PFSK-1 (cell line): Measurements from ENCODE around the gene TMEM266.

Experiments
- POLR2AphosphoS5 ChIP-seq: IDR thresholded peaks from 2 replicates; pipeline ENCODE4 v1.6.1; 2012; ENCODE audit warnings: low read depth, mild to moderate bottlenecking, control low read depth, low read length, moderate library complexity
- SIN3A ChIP-seq: IDR thresholded peaks from 2 replicates; pipeline ENCODE4 v1.6.1; 2012; ENCODE audit warnings: mild to moderate bottlenecking, low read length, moderate library complexity, borderline replicate concordance; ENCODE audit not compliant: insufficient read depth
- TAF1 ChIP-seq: IDR thresholded peaks from 2 replicates; pipeline ENCODE4 v1.6.1; 2012; ENCODE audit warnings: low read length, control low read depth, borderline replicate concordance; ENCODE audit not compliant: insufficient read depth
- TF ChIP-seq, protein P1 (sequence below), 2 experiments: IDR thresholded peaks; 2 replicates each; pipeline versions ENCODE4 v1.6.1 to v1.8.0; 2011 to 2012; ENCODE audit warnings: low read depth in 2 of 2, low read length in 2 of 2, control low read depth in 1 of 2, inconsistent platforms in 1 of 2, mild to moderate bottlenecking in 1 of 2, moderate library complexity in 1 of 2; ENCODE audit not compliant: insufficient read depth in 1 of 2

DNA sequence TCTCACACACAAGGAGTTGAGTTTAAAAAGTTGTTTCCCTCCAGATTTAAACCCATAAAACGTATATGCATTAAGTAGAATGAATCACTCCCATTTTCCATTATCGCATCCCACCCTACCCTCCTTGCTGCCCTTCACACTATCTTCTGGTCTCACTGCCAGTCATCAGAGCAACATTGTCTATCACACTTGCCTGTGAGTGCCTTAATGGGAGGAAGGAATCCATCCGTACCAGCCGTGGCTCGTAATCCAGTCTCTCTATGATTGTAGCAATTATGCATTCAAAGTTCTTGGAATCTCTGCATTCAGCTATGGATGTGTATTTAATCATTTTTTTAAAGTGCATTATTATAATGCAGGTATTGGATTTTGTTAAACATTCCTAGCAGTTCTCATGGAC, 1.9 kb downstream of the TMEM266 start:
- no peak for TF ChIP-seq SIN3A
- TF ChIP-seq, protein P1, sequence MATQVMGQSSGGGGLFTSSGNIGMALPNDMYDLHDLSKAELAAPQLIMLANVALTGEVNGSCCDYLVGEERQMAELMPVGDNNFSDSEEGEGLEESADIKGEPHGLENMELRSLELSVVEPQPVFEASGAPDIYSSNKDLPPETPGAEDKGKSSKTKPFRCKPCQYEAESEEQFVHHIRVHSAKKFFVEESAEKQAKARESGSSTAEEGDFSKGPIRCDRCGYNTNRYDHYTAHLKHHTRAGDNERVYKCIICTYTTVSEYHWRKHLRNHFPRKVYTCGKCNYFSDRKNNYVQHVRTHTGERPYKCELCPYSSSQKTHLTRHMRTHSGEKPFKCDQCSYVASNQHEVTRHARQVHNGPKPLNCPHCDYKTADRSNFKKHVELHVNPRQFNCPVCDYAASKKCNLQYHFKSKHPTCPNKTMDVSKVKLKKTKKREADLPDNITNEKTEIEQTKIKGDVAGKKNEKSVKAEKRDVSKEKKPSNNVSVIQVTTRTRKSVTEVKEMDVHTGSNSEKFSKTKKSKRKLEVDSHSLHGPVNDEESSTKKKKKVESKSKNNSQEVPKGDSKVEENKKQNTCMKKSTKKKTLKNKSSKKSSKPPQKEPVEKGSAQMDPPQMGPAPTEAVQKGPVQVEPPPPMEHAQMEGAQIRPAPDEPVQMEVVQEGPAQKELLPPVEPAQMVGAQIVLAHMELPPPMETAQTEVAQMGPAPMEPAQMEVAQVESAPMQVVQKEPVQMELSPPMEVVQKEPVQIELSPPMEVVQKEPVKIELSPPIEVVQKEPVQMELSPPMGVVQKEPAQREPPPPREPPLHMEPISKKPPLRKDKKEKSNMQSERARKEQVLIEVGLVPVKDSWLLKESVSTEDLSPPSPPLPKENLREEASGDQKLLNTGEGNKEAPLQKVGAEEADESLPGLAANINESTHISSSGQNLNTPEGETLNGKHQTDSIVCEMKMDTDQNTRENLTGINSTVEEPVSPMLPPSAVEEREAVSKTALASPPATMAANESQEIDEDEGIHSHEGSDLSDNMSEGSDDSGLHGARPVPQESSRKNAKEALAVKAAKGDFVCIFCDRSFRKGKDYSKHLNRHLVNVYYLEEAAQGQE (IDR thresholded peaks at IDR 0.05; ENCODE audit: insufficient read depth in 1 of 2, low read depth in 2 of 2, low read length in 2 of 2), result no peak
- no peak for TF ChIP-seq POLR2AphosphoS5
- no peak for TF ChIP-seq TAF1
